Activated T-cell treated with anti-CD3 and anti-CD28 coated beads, Interleukin-2, amount 50 U/mL, for 48 hours (primary cell): ENCODE measurements around the gene SLC17A1.

ENCODE experiments used
- DNase-seq, 2 experiments: peaks; one replicate each; pipeline ENCODE4 v3.0.0-alpha.2; 2020

Gene SLC17A1

DNA sequence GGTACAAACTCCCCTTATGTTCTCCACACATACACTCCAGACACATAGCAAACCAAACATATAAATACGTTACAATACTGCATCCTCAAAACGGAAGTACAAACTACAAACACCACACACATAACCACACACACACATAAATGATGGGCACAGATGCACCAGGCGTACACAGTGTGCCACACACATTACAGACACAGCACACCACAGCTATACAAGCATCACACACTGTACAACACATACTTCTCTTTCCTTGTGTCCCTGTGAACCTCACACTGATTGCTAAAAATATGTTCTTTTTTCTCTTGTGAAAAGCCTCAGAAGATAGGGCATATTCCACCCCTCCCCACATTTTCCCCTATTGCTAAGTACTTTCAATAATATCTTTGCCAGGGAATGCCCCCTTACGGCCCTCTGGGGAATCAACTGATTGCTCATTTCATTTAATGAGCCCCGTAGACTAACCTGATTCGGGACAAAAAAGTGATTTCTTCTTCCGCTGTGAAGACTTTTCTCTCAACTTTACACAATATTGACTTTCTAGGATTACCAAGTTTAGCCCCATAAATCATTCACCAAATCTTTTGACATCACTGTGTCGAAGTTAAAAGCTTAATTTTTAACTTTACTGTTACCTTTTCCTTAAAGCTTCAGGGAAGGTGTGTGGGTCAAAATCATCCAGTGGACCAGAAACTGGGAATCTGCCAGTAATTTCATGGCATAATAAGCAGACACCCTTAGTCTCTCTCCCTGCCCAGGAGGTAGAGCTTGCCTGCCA is at the start of gene SLC17A1:
Gene SLC17A1, minus strand, starts transcription at position 521 of the 775 bp plus-strand sequence. CDS start 1,495 bp downstream, outside the sequence.
- DNase-seq: no peak

DNA sequence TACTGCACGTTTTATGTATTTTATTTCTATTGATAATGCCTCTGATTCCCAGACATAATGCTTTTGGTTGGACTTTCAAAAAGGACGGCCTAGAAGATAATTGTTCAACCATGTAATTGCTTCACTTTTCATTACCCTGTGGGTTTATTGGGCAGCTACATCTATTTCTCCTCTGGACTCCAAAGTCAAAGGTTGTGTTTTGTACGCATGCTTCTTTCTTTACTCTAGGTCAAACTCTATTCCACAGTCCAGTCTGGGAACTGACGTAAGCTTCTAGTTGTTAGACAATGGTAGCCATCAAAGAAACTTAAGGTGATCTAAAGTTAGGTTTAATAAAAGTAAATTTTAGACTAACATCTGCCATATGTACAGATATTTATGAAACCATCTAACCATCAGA is 48.7 kb upstream of the SLC17A1 start:
- no peak for DNase-seq

DNA sequence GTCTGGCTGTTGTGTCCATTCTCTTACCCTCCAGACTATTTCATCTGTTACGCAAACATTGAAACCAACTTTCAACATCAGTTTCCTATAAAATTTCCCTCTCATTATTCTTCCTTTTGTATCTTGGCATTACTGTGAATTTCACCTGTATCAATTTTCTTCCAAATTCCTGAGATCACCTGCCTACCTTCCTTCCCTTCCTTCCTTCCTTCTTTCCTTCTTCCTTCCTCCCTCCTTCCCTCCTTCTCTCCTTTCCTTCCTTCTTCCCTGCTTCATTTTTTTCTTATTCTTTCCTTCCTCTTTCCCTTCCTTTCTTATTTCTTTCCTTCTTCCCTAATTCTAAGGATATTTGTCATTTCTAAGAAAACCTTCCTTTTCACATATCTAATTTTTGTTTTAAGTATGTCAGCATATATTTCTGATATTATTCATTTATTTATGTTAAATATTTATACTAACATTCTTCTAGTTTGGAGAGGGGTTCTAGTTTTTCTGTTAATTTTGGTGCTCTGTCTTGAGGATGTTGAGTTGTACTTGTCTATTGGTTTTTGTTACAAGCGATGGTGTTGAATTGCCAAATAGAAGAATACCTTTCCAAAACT is 47.0 kb upstream of the SLC17A1 start:
- no peak for DNase-seq

DNA sequence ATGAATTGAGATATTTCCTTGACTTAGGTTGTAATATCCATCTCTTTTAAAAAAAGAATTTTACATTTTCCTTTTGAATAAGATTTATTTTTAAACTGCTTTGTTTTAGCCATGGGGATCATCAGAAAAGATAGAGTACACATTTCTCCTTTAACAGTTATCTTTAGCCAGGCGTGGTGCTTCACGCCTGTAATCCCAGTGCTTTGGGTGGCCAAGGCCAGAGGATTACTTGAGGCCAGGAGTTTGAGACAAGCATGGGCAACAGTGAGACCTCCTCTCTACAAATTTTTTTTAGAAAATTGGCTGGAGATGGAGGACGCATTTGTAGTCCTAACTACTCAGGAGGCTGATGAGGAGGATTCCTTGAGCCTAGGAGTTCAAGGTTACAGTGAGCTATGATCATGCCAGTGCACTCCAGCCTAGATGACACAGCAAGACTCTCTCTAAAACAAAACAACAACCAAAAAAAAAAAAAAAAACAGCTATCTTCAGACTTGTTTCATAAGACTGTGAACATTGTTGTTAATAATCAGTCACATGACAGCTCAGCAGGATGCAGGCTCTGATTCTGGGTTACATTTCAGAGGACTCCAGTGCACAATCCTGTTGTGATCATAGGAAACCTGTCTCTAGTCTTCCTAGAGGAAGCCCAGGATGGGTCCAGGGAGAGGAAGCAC is 44.2 kb upstream of the SLC17A1 start:
- no peak for DNase-seq

DNA sequence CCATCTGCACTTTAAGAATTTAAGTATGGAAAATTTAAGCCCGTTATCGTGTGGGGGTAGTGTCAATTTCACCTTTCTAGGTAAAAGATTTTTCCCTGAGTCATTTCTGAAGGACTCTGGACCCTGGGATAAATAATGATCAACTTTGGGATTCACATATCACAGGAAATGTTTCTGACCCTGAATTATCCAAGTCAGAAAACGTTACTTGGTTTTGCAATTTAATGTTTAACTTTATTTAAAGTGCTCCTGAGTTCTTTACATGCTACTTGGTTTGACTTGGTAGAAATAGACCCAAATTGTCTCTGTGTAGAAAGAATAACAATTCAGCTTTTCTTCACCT is 43.7 kb upstream of the SLC17A1 start:
- DNase-seq: no peak

- no peak for DNase-seq
Observed at GRCh38 chr6:25874822-25875562, 43.1 kb upstream of the SLC17A1 start.

- no peak for DNase-seq
Observed at GRCh38 chr6:25874118-25874517, 42.3 kb upstream of the SLC17A1 start, which contains the start of gene SLC17A3. Gene SLC17A3, minus strand, starts transcription at chr6:25874243. Its CDS starts 5,856 bp downstream, at chr6:25868387.

GRCh38 chr6:25872814-25873213 is 41.0 kb upstream of the SLC17A1 start:
- no peak for DNase-seq

- no peak for DNase-seq
Observed at GRCh38 chr6:25869840-25870239, 38.0 kb upstream of the SLC17A1 start.

DNA sequence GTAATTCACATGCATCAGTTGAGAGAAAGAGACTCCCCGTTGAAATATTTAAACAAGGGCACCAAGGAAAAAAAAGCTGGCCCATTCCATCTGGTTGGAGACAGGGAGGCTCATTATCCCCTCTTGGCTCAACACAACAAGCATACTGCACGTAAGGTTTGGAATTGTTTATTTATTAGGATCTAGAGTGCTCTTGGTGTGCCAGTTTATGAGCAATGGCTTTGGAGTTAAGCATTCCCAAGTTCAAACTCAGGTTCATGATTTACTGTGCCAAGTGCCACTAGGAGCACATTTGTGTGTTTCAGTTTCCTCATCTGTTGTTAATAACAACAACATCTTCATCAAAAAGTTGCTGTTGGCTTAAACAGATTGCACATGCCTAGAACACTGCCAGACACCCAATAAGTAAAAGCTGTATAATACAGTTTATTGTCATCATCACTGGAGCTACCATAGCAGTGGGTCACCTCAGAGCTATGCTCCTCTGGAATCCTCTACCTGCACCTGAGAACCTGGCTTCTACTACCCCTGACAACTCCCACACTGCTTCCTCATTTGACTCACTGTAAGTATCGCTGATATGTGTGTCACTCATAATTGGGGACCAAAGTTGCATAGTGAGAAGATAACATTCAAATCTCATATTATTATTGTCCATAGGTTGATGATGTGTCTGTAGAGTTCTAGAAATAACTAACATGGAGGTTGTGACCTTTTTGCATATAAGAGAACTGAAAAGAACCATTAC is 36.8 kb upstream of the SLC17A1 start:
- DNase-seq: no peak

DNA sequence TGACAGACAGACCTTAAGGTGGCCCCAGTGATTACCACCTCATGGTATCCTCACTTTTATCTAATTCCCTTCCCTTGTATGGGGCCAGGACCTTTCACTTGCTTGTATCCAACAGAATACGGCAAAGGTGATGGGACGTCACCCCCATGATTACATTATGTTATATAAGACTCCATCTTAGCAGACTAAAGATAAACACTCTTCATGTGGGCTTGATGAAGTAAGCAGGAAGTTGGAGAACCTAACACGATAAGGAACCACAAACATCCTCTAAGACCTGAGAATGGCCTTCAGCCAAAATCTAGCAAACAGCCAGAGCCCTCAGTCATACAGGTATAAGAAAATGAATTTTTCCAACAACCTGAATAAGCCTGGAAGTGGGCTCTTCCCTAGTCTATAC is 34.2 kb upstream of the SLC17A1 start:
- no peak for DNase-seq

DNA sequence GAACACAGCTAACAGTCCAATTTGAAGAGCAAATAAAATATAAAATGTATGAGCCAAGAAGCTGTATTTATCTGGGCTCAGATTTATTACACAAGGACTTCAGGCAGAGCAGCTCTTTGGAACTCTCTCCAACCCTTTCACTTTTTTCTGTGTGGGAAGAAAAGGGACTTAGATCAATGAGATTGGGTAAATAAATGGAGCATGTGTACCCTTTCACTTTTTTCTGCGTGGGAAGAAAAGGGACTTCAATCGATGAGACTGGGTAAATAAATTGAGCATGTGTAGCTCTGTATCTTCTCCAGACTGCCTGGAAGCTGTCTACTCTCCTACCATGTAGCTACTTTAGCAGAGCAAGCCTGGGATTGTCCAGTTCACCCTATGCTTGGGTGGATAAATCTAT is 31.5 kb upstream of the SLC17A1 start:
- DNase-seq: no peak

GRCh38 chr6:25862199-25862598 is 30.3 kb upstream of the SLC17A1 start:
- no peak for DNase-seq

GRCh38 chr6:25852756-25853155 is 20.9 kb upstream of the SLC17A1 start:
- no peak for DNase-seq

GRCh38 chr6:25851961-25852360 is 20.1 kb upstream of the SLC17A1 start:
- DNase-seq: no peak

DNA sequence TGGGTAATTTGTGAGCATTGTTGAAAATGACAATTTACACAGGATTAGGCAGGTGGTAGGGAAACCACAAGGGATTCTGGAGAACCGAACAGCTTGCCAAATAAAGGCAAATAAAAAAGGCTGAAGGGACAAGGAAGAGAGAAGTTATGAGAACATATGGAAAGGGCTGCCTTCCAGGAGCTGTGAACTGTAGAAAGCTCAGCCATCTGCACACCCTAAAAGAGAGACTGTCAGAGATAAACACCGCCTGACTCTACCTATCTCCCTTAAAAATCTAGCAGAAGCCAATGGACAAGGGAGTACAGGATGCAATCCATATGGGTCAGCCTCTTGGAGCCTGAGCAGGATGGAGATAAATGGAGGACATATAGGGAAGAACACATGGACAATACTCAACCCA is 12.7 kb upstream of the SLC17A1 start:
- no peak for DNase-seq

- no peak for DNase-seq
Observed at GRCh38 chr6:25842526-25842925, 10.7 kb upstream of the SLC17A1 start.

GRCh38 chr6:25835442-25836283 is 3.8 kb upstream of the SLC17A1 start:
- DNase-seq: no peak

DNA sequence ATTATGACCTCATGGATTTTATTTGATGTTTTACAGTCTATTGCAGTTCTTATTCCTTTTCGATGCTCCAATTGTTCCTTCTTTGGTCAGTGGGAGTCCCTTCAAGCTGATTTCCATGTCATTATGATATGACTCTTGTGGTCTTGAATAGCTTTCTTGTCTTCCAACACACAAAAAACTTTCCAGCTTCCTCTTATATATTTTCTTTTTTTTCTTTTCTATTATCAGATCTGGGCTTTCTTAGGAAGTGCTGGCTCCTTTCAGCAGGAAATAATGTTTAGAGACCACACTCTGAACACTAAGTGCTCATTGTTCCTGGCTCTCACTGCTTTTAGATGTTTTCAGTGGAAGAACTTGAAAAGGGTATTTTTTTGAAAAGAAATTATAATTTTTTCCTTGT is 3.1 kb upstream of the SLC17A1 start:
- DNase-seq: no peak

DNA sequence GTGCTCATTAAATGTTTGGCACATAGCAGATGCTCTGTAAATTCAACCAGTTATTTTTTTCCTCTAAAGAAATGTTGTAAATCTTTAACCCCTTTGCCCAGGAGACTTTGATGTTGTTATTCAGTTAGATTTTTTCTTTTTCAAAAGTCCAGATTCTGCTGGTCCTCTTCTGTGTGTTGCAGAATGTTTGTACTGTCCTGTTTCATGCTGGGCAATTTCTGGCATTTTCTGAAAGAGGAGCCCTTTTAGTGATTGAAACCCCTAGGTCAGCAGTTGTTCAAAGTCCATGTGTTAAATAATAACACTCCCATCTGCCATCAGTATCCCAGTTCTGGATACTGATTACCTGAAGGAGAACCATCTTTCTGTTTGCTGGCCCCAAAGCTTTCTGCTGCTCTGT is 1.3 kb upstream of the SLC17A1 start:
- DNase-seq: no peak

DNA sequence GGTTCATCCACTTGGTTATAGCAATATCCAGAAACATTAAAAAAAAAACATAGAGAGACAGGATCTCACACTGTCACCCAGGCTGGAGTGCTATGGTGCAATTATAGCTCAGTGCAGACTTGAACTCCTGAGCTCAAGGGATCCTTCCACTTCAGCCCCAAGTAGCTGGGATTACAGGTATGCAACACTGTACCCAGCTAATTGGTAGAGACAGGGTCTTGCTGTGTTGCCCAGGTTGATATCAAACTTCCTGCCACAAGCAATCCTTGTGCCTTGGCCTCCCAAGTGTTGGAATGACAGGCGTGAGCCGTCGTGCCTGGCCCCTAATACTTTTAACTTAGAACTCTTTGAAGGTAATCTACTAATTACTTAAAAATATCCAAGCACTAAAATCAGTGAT is 818 bp upstream of the SLC17A1 start:
- no peak for DNase-seq

- no peak for DNase-seq
Observed at GRCh38 chr6:25832307-25832662, 433 bp upstream of the SLC17A1 start.
